ENCODE data around the gene ATP2C2. TPM values are rescaled to one million over a fixed set of nuclear protein-coding genes. Genes with fewer than 3 reads are reported as not detected.

Gene ATP2C2
- total RNA-seq, 1 experiment from 2014 or later = 0.67 TPM

- Histone ChIP-seq H3K27ac (ENCODE audit: low read length) (no peak overlapping the region), H3K36me3 (ENCODE audit: control insufficient read depth, insufficient read depth, low read length) (no peaks in the 10 kb centered on the region), H3K27me3 (ENCODE audit: control insufficient read depth, insufficient read depth, low read length) (peaks cover 5% of the 10 kb centered on the region), H3K4me3 (ENCODE audit: low read depth in 2 of 2, low read length in 2 of 2) (no peak overlapping the region), H3K9me3 (ENCODE audit: control insufficient read depth, insufficient read depth, low read depth, low read length) (no peaks in the 10 kb centered on the region), H3K4me1 (ENCODE audit: control insufficient read depth, insufficient read depth, low read length) (no peaks in the 10 kb centered on the region)
- CTCF ChIA-PET = no interaction called here
- DNase-seq (ENCODE audit: low read depth, low spot score) = no peak
- no TSS peak for BruUV-seq (replicated peaks)
- intact Hi-C loops (cut with micrococcal nuclease; ENCODE audit: unreplicated experiment) (no loop called here), in situ Hi-C loops (cut with HindIII; ENCODE audit: low pct_unique_long_range_greater_than_20kb, low sequenced_read_pairs) (no loop called here)
- no peak for ATAC-seq
- POLR2A ChIA-PET = no interaction called here
- TF ChIP-seq SIN3A (IDR thresholded peaks at IDR 0.05; ENCODE audit: borderline replicate concordance, insufficient read depth, low read depth, low read length) (no peak), POLR2AphosphoS5 (IDR thresholded peaks at IDR 0.05; ENCODE audit: low read depth, low read length) (no peak), TCF7L2 (IDR thresholded peaks at IDR 0.05; ENCODE audit: low read depth, low read length) (no peak), CTCF (IDR thresholded peaks at IDR 0.05) (no peak), REST (IDR thresholded peaks at IDR 0.05; ENCODE audit: insufficient read depth in 1 of 2, low read depth in 2 of 2, low read length in 1 of 2) (no peak)
Observed at GRCh38 chr16:84406006-84406963, 37.9 kb downstream of the ATP2C2 start.

- intact Hi-C loops (cut with micrococcal nuclease; ENCODE audit: unreplicated experiment) = no loop called here
- H3K9me3 ChIP-seq (ENCODE audit: control insufficient read depth, insufficient read depth, low read depth, low read length) = no peaks in the 10 kb centered on the region
- H3K36me3 ChIP-seq (ENCODE audit: control insufficient read depth, insufficient read depth, low read length) = no peaks in the 10 kb centered on the region
- H3K4me3 ChIP-seq (ENCODE audit: low read depth in 2 of 2, low read length in 2 of 2) = no peak overlapping the region
- ATAC-seq (no peak), DNase-seq (ENCODE audit: low read depth, low spot score) (no peak)
- in situ Hi-C loops (cut with HindIII; ENCODE audit: low pct_unique_long_range_greater_than_20kb, low sequenced_read_pairs) = no loop called here
- H3K27ac ChIP-seq (ENCODE audit: low read length) = no peak overlapping the region
- no peak for TF ChIP-seq TCF7L2 (IDR thresholded peaks at IDR 0.05; ENCODE audit: low read depth, low read length)
- TF ChIP-seq POLR2AphosphoS5 (IDR thresholded peaks at IDR 0.05; ENCODE audit: low read depth, low read length) = no peak
- TF ChIP-seq CTCF (IDR thresholded peaks at IDR 0.05) = no peak
- no peak for TF ChIP-seq SIN3A (IDR thresholded peaks at IDR 0.05; ENCODE audit: borderline replicate concordance, insufficient read depth, low read depth, low read length)
- no peak for TF ChIP-seq REST (IDR thresholded peaks at IDR 0.05; ENCODE audit: insufficient read depth in 1 of 2, low read depth in 2 of 2, low read length in 1 of 2)
- H3K4me1 ChIP-seq (ENCODE audit: control insufficient read depth, insufficient read depth, low read length) = no peaks in the 10 kb centered on the region
- no peaks in the 10 kb centered on the region; the same call in none of the 2 replicates for H3K27me3 ChIP-seq (ENCODE audit: control insufficient read depth, insufficient read depth, low read length)
- ChIA-PET POLR2A (no interaction called here), CTCF (no interaction called here)
- BruUV-seq (replicated peaks) = no TSS peak
Observed at GRCh38 chr16:84407588-84408313, 39.4 kb downstream of the ATP2C2 start.

All from Panc1 (cell line).